ENCODE measurements around the gene XRCC4.

DNA sequence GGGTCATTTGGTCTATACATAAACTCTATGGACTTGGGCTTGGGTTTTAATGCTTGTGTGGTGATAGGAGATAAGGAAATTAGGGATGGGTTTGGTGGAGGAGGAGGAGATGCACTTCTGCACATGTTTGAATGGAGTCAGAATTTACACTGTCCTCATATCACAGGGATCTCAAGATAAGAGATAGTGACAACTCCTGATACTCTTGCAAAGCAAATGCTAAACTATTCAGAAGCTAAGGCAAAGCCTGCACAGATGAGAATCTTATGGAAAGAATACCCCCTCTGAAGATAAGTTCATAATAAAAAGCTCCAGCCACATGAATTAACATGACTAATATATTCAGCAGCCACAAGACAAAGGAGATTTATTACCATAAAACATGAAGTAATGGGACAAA lies 90.2 kb downstream of the XRCC4 start:
- TF ChIP-seq, protein P1, sequence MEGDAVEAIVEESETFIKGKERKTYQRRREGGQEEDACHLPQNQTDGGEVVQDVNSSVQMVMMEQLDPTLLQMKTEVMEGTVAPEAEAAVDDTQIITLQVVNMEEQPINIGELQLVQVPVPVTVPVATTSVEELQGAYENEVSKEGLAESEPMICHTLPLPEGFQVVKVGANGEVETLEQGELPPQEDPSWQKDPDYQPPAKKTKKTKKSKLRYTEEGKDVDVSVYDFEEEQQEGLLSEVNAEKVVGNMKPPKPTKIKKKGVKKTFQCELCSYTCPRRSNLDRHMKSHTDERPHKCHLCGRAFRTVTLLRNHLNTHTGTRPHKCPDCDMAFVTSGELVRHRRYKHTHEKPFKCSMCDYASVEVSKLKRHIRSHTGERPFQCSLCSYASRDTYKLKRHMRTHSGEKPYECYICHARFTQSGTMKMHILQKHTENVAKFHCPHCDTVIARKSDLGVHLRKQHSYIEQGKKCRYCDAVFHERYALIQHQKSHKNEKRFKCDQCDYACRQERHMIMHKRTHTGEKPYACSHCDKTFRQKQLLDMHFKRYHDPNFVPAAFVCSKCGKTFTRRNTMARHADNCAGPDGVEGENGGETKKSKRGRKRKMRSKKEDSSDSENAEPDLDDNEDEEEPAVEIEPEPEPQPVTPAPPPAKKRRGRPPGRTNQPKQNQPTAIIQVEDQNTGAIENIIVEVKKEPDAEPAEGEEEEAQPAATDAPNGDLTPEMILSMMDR (conservative IDR thresholded peaks at IDR 0.05): no peak
- no peak for TF ChIP-seq ZFX (IDR thresholded peaks at IDR 0.05)
